H1 (cell line): ENCODE results near the gene CERS1. TPM values are rescaled to one million over a fixed set of nuclear protein-coding genes. Genes with fewer than 3 reads are reported as not detected.

Experiments used
- CTCF ChIA-PET: fragments of 300-600 bp; sonication (Branson Sonifier 250); formaldehyde crosslinking; loops from one replicate; lab custom pipeline; 2021; ENCODE audit not compliant: partially characterized antibody; lab: Charles Lee
- POLR2A ChIA-PET: fragments of 300-600 bp; sonication (Branson Sonifier 250); formaldehyde crosslinking; loops from one replicate; lab custom pipeline; 2021; ENCODE audit warnings: inconsistent platforms; ENCODE audit not compliant: partially characterized antibody; lab: Charles Lee
- DNase-seq, 2 experiments: peaks; one replicate each; pipeline versions ENCODE4 v3.0.0 to v3.0.0-alpha.2; 2010 to 2022; ENCODE audit warnings: low spot score in 2 of 2, low read depth in 1 of 2, mixed read lengths in 1 of 2
- FAIRE-seq: peaks from 2 replicates; lab custom pipeline; 2011; peaks lifted over from hg19 to GRCh38; lab: Jason Lieb, UNC
- H2AFZ ChIP-seq: 2 replicates; pipeline ENCODE4 v1.8.1; 2012; ENCODE audit warnings: low read length, inconsistent platforms
- H2AK5ac ChIP-seq: 2 replicates; pipeline ENCODE4 v1.6.1; 2013; ENCODE audit warnings: low read depth, low read length
- H2BK120ac ChIP-seq: replicated peaks from 2 replicates; pipeline ENCODE3; 2013; ENCODE audit warnings: low read depth, low read length, inconsistent platforms
- H2BK12ac ChIP-seq: 2 replicates; pipeline ENCODE4 v1.6.1; 2013; ENCODE audit warnings: low read depth, low read length
- H2BK15ac ChIP-seq: 2 replicates; pipeline ENCODE4 v1.6.1; 2013; ENCODE audit warnings: low read length
- H2BK20ac ChIP-seq: 2 replicates; pipeline ENCODE4 v1.6.1; 2013; ENCODE audit warnings: low read length
- H2BK5ac ChIP-seq: 2 replicates; pipeline ENCODE4 v1.6.1; 2013; ENCODE audit warnings: low read depth, low read length
- H3K14ac ChIP-seq: 2 replicates; pipeline ENCODE4 v1.6.1; 2013; ENCODE audit warnings: inconsistent platforms; ENCODE audit not compliant: insufficient read length
- H3K18ac ChIP-seq: 2 replicates; pipeline ENCODE4 v1.6.1; 2013; ENCODE audit warnings: low read length; ENCODE audit errors: extremely low read depth
- H3K23ac ChIP-seq: 2 replicates; pipeline ENCODE4 v1.6.1; 2013; ENCODE audit warnings: inconsistent platforms; ENCODE audit not compliant: insufficient read length
- H3K23me2 ChIP-seq: 2 replicates; pipeline ENCODE4 v1.6.1; 2013; ENCODE audit warnings: low read depth, low read length
- H3K27ac ChIP-seq: 2 replicates; pipeline ENCODE4 v1.6.1; 2011; ENCODE audit warnings: low read depth, low read length, inconsistent platforms
- H3K27me3 ChIP-seq, 4 experiments: replicated peaks in 1 of 4; 1 replicate in 1 of 4; 2 replicates in 3 of 4; pipeline versions ENCODE4 v1.6.1 to v1.8.1; 2011 to 2013; ENCODE audit warnings: low read length in 3 of 4, mild to moderate bottlenecking in 3 of 4, inconsistent platforms in 2 of 4, mixed read lengths in 2 of 4, moderate library complexity in 1 of 4; ENCODE audit not compliant: control insufficient read depth in 3 of 4, insufficient read depth in 3 of 4; ENCODE audit errors: extremely low read depth in 1 of 4
- H3K36me3 ChIP-seq, 4 experiments: 2 replicates each; pipeline versions ENCODE4 v1.6.1 to v1.8.1; 2011 to 2013; ENCODE audit warnings: mild to moderate bottlenecking in 4 of 4, low read length in 3 of 4, moderate library complexity in 2 of 4, control low read depth in 1 of 4, inconsistent platforms in 1 of 4; ENCODE audit not compliant: insufficient read depth in 4 of 4, control insufficient read depth in 2 of 4
- H3K4ac ChIP-seq: replicated peaks from 2 replicates; pipeline ENCODE3; 2013; ENCODE audit warnings: low read length, low read depth, mixed read lengths, inconsistent platforms; ENCODE audit not compliant: insufficient read length
- H3K4me1 ChIP-seq, 4 experiments: replicated peaks in 1 of 4; 1 replicate in 1 of 4; 2 replicates in 3 of 4; pipeline versions ENCODE4 v1.6.1 to v1.8.1; 2011 to 2013; ENCODE audit warnings: low read length in 3 of 4, inconsistent platforms in 2 of 4, mixed read lengths in 1 of 4; ENCODE audit not compliant: insufficient read depth in 4 of 4, control insufficient read depth in 3 of 4
- H3K4me2 ChIP-seq, 2 experiments: 2 replicates each; pipeline versions ENCODE4 v1.6.1 to v1.8.1; 2011 to 2013; ENCODE audit warnings: low read depth in 2 of 2, low read length in 2 of 2, control low read depth in 1 of 2, inconsistent platforms in 1 of 2, mild to moderate bottlenecking in 1 of 2; ENCODE audit not compliant: insufficient read depth in 1 of 2
- H3K4me3 ChIP-seq, 4 experiments: fragments of 200-600, 300-600 bp in 1 of 4; sonication (generic), shearing (Covaris generic), sonication (Bioruptor Twin) in 1 of 4; 2 replicates each; pipeline versions ENCODE4 v1.5.1 to v1.8.1; 2011 to 2016; ENCODE audit warnings: low read length in 4 of 4, low read depth in 3 of 4, control low read depth in 2 of 4, inconsistent platforms in 2 of 4, mild to moderate bottlenecking in 2 of 4, mixed read lengths in 1 of 4, moderate library complexity in 1 of 4; ENCODE audit not compliant: insufficient read depth in 2 of 4; ENCODE audit errors: extremely low read depth in 1 of 4
- H3K56ac ChIP-seq: replicated peaks from 2 replicates; pipeline ENCODE3; 2013; ENCODE audit warnings: low read depth, mild to moderate bottlenecking, mixed read lengths, low read length, inconsistent platforms; ENCODE audit not compliant: insufficient read length
- H3K79me1 ChIP-seq: 2 replicates; pipeline ENCODE4 v1.6.1; 2013; ENCODE audit warnings: low read depth, low read length, control low read depth
- H3K79me2 ChIP-seq, 2 experiments: 2 replicates each; pipeline versions ENCODE4 v1.6.1 to v1.8.1; 2012 to 2013; ENCODE audit warnings: low read length in 2 of 2, mild to moderate bottlenecking in 2 of 2, inconsistent platforms in 1 of 2; ENCODE audit not compliant: insufficient read depth in 2 of 2, control insufficient read depth in 1 of 2
- H3K9ac ChIP-seq, 4 experiments: replicated peaks in 1 of 4; 1 replicate in 1 of 4; 2 replicates in 3 of 4; pipeline versions ENCODE4 v1.6.1 to v1.8.1; 2011 to 2013; ENCODE audit warnings: low read depth in 3 of 4, low read length in 3 of 4, control low read depth in 2 of 4, mild to moderate bottlenecking in 2 of 4, moderate library complexity in 2 of 4, inconsistent platforms in 1 of 4; ENCODE audit errors: extremely low read depth in 1 of 4
- H3K9me3 ChIP-seq, 2 experiments: 2 replicates each; pipeline versions ENCODE4 v1.6.1 to v1.8.1; 2012 to 2013; ENCODE audit warnings: mild to moderate bottlenecking in 2 of 2, moderate library complexity in 2 of 2, control low read depth in 1 of 2, inconsistent platforms in 1 of 2, low read depth in 1 of 2, low read length in 1 of 2, mixed read lengths in 1 of 2; ENCODE audit not compliant: insufficient read depth in 2 of 2
- H4K20me1 ChIP-seq, 2 experiments: replicated peaks in 1 of 2; 2 replicates each; pipeline versions ENCODE3 to v1.8.1; 2011 to 2013; ENCODE audit warnings: inconsistent platforms in 2 of 2, low read length in 2 of 2, mild to moderate bottlenecking in 1 of 2; ENCODE audit not compliant: insufficient read depth in 2 of 2, control insufficient read depth in 1 of 2
- H4K5ac ChIP-seq: 2 replicates; pipeline ENCODE4 v1.6.1; 2013; ENCODE audit warnings: low read length, low read depth, mixed read lengths, inconsistent platforms; ENCODE audit not compliant: insufficient read length
- H4K8ac ChIP-seq: 2 replicates; pipeline ENCODE4 v1.8.0; 2013; ENCODE audit warnings: mild to moderate bottlenecking, moderate library complexity, low read length, inconsistent platforms; ENCODE audit not compliant: insufficient read depth; ENCODE audit errors: extremely low read depth
- H4K91ac ChIP-seq: replicated peaks from 2 replicates; pipeline ENCODE3; 2013; ENCODE audit warnings: low read length, mixed read lengths, inconsistent platforms; ENCODE audit not compliant: insufficient read length
- CHD1 ChIP-seq: IDR thresholded peaks from 2 replicates; pipeline ENCODE4 v1.6.1; 2012; ENCODE audit warnings: low read depth, low read length, improper control_type of control experiment
- RNF2 ChIP-seq: fragments of 200-900, 300-1000 bp; sonication (generic); IDR thresholded peaks from 2 replicates; pipeline ENCODE4 v1.7.1; 2016; ENCODE audit warnings: borderline replicate concordance, low read depth, mild to moderate bottlenecking, antibody characterized with exemption, low read length; ENCODE audit not compliant: poor library complexity, severe bottlenecking; ENCODE audit errors: missing control alignments
- SIX5 ChIP-seq: IDR thresholded peaks from 2 replicates; pipeline ENCODE4 v1.6.1; 2011; ENCODE audit warnings: mild to moderate bottlenecking, low read depth, low read length
- TCF12 ChIP-seq: IDR thresholded peaks from 2 replicates; pipeline ENCODE4 v1.6.1; 2011; ENCODE audit warnings: low read depth, mild to moderate bottlenecking, low read length
- WGBS, 2 experiments: shearing (Covaris generic) in 1 of 2; methylation state at CpG; one replicate each; pipeline versions ENCODE4 v1.1.6 to v1.1.7; 2013 to 2015; ENCODE audit warnings: low lambda C conversion rate in 2 of 2, mixed read lengths in 2 of 2, inconsistent platforms in 1 of 2, low coverage in 1 of 2, missing lambda C conversion rate in 1 of 2; ENCODE audit not compliant: insufficient replicate concordance in 2 of 2, insufficient coverage in 1 of 2, insufficient read length in 1 of 2; ENCODE audit errors: extremely low coverage in 1 of 2, missing lambda C conversion rate in 1 of 2; 5-methylcytosine and 5-hydroxymethylcytosine counted together
- polyA plus RNA-seq, 7 experiments: library from polyadenylated mRNA; depleted of rRNA in 3 of 7; stranded (reverse) in 5 of 7; unstranded in 2 of 7; fragments of >200 nt in 5 of 7; fragments of 200-250 nt in 2 of 7; gene quantifications; 1 replicate in 5 of 7; 2 replicates in 1 of 7; 4 replicates in 1 of 7; pipeline versions ENCODE4 v1.2.1 to v1.2.3, GENCODE V29; 2011 to 2013; ENCODE audit warnings: missing spikeins in 2 of 7, mixed read lengths in 2 of 7
- total RNA-seq: library from RNA; stranded (reverse); fragmentation: NEBNext Ultra II Directional; extraction: Animal tissue kit (Norgen Biotek cat#: 25700); gene quantifications from 2 replicates; pipeline ENCODE4 v1.2.1, GENCODE V29; 2021

Gene CERS1
- total and polyA plus RNA-seq, 2 of the 8 experiments (the other 6 are each of a cell fraction or from before 2014, with no cell fraction given) = 18.6 to 51.0 TPM

GRCh38 chr19:18878058-18878797 is 17.7 kb downstream of the CERS1 start:
- Histone ChIP-seq H3K14ac (no peak overlapping the region), H3K79me1 (no peaks in the 10 kb centered on the region), H3K9ac (no peak overlapping the region), H2BK5ac (no peak overlapping the region), H3K23me2 (no peaks in the 10 kb centered on the region; the same call in 1 of the 2 replicates), H2AFZ (no peak overlapping the region), H4K91ac (no peak overlapping the region), H2BK120ac (no peak overlapping the region), H3K23ac (no peak overlapping the region), H4K8ac (no peak overlapping the region), H2BK15ac (no peak overlapping the region), H2AK5ac (no peak overlapping the region), H3K4ac (no peak overlapping the region), H3K56ac (no peak overlapping the region), H4K5ac (no peak overlapping the region), H3K4me2 (no peak overlapping the region), H3K27me3 (no peaks in the 10 kb centered on the region; a peak in 1 of 7 replicates), H3K18ac (no peak overlapping the region), H3K27ac (no peak overlapping the region), H3K79me2 (no peaks in the 10 kb centered on the region), H3K36me3 (peaks cover 0 to 13% (median 4%) of the 10 kb centered on the region in 4 experiments; a peak in 3 of 8 replicates), H3K4me3 (no peak overlapping the region), H3K9me3 (no peaks in the 10 kb centered on the region; a peak in 1 of 4 replicates), H2BK20ac (no peak overlapping the region), H4K20me1 (peaks cover 2 to 6% of the 10 kb centered on the region in 2 experiments), H2BK12ac (no peak overlapping the region), H3K4me1 (no peaks in the 10 kb centered on the region; a peak in 4 of 7 replicates)
- ChIA-PET POLR2A (interaction anchor here (0.8 to 1.1 kb wide), 3 partner anchors 9 to 49 kb away, joined by 3 to 4 read pairs (median 4); no protein-coding TSS in a partner anchor), CTCF (interaction anchor here (0.8 to 2.6 kb wide), 3 partner anchors 12 to 26 kb away, joined by 3 to 16 read pairs (median 4); no protein-coding TSS in a partner anchor)
- TF ChIP-seq RNF2 = no peak
- no peak for TF ChIP-seq TCF12
- no peak for TF ChIP-seq SIX5
- TF ChIP-seq CHD1 = no peak
- WGBS, 2 experiments = 89% methylated on average over 20 of the region's 25 CpGs; no CpG with 5 or more reads in 1 of the 2 experiments
- DNase-seq (no peak), FAIRE-seq (no peak)
